CD1c-positive myeloid dendritic cell (primary cell): ENCODE data around the gene NDOR1.
"Not testable (repeated sequence)": the region's sequence is repeated elsewhere in the genome, so short reads cannot be mapped to it uniquely, and the experiment has no call there.

Source experiments
- DNase-seq: peaks from one replicate; pipeline ENCODE4 v3.0.0-alpha.2; 2016; ENCODE audit errors: extremely low spot score

The NDOR1 gene

GRCh38 chr9:137231372-137232039, 26.0 kb downstream of the NDOR1 start:
- DNase-seq, result no peak

GRCh38 chr9:137232101-137232500, 26.6 kb downstream of the NDOR1 start:
- no peak for DNase-seq

- no peak for DNase-seq
Observed at GRCh38 chr9:137232510-137232909, 27.0 kb downstream of the NDOR1 start.

GRCh38 chr9:137233143-137233980, 27.9 kb downstream of the NDOR1 start:
- DNase-seq, result no peak

GRCh38 chr9:137234055-137234697, 28.7 kb downstream of the NDOR1 start:
- no peak for DNase-seq

GRCh38 chr9:137234758-137235423, 29.4 kb downstream of the NDOR1 start:
- DNase-seq, result no peak

GRCh38 chr9:137235424-137236237, 30.1 kb downstream of the NDOR1 start:
- DNase-seq, result no peak

GRCh38 chr9:137236238-137236935, 30.9 kb downstream of the NDOR1 start:
- DNase-seq, result peak; percentile 93

- DNase-seq, result no peak
Observed at GRCh38 chr9:137236936-137237421, 31.5 kb downstream of the NDOR1 start.

- no peak for DNase-seq
Observed at GRCh38 chr9:137237759-137238726, 32.5 kb downstream of the NDOR1 start.

GRCh38 chr9:137239541-137240200, 34.2 kb downstream of the NDOR1 start:
- DNase-seq, result not testable (repeated sequence)

GRCh38 chr9:137240318-137240840, 34.9 kb downstream of the NDOR1 start:
- peak; percentile 87 for DNase-seq

GRCh38 chr9:137240841-137241489, 35.5 kb downstream of the NDOR1 start, which contains the start of gene TUBB4B:
TSS of gene TUBB4B (plus strand) at chr9:137241287. CDS start at chr9:137241361, 74 bp downstream.
- DNase-seq, result peak; percentile 99

GRCh38 chr9:137241490-137242268, 36.2 kb downstream of the NDOR1 start:
- no peak for DNase-seq

GRCh38 chr9:137242269-137243203, 37.0 kb downstream of the NDOR1 start:
- DNase-seq, result no peak

- not testable (repeated sequence) for DNase-seq
Observed at GRCh38 chr9:137243266-137243625, 37.7 kb downstream of the NDOR1 start.
